A673 (cell line): ENCODE measurements around the gene CEP89. TPM values are rescaled to one million over a fixed set of nuclear protein-coding genes. Genes with fewer than 3 reads are reported as not detected.

Source experiments
- BruUV-seq: library from RNA; stranded (reverse); fragments of 400-500 nt; replicated peaks from 2 replicates; lab custom pipeline; 2021; lab: Mats Ljungman, UMichigan
- CTCF ChIA-PET: fragments of 300-600 bp; sonication (Branson Sonifier 250); formaldehyde crosslinking; loops from one replicate; lab custom pipeline; 2022; ENCODE audit warnings: antibody characterized with exemption; lab: Charles Lee
- POLR2A ChIA-PET: fragments of 300-600 bp; sonication (Branson Sonifier 250); formaldehyde crosslinking; loops from one replicate; lab custom pipeline; 2022; ENCODE audit warnings: antibody characterized with exemption; ENCODE audit not compliant: low non-redundant PET; lab: Charles Lee
- DNase-seq: peaks from one replicate; pipeline ENCODE4 v3.0.0-alpha.2; 2015; ENCODE audit warnings: low spot score
- H3K27ac ChIP-seq: fragments of 200-600 bp; sonication (generic); 2 replicates; pipeline ENCODE4 v1.5.1; 2016; ENCODE audit warnings: mixed run types, low read depth, mild to moderate bottlenecking, mixed read lengths, antibody characterized with exemption, low read length; ENCODE audit not compliant: poor library complexity, severe bottlenecking
- H3K27me3 ChIP-seq: fragments of 200-600 bp; sonication (generic); replicated peaks from 2 replicates; pipeline ENCODE4 v1.6.1; 2017; ENCODE audit warnings: mixed run types, low read depth, mild to moderate bottlenecking, mixed read lengths, antibody characterized with exemption, low read length; ENCODE audit not compliant: insufficient read depth, poor library complexity
- H3K36me3 ChIP-seq: fragments of 200-600 bp; sonication (generic); 2 replicates; pipeline ENCODE4 v1.6.1; 2016; ENCODE audit warnings: mixed run types, mild to moderate bottlenecking, mixed read lengths, antibody characterized with exemption, low read length; ENCODE audit not compliant: insufficient read depth, poor library complexity, severe bottlenecking
- H3K4me1 ChIP-seq: fragments of 200-600 bp; sonication (generic); 2 replicates; pipeline ENCODE4 v1.6.1; 2017; ENCODE audit warnings: mixed run types, mild to moderate bottlenecking, mixed read lengths, antibody characterized with exemption, low read length; ENCODE audit not compliant: insufficient read depth, poor library complexity, severe bottlenecking
- H3K4me3 ChIP-seq: fragments of 200-600 bp; sonication (generic); 2 replicates; pipeline ENCODE4 v1.5.1; 2016; ENCODE audit warnings: low read depth, mixed run types, mild to moderate bottlenecking, mixed read lengths, low read length; ENCODE audit not compliant: poor library complexity, severe bottlenecking
- H3K9me3 ChIP-seq: fragments of 200-600 bp; sonication (generic); 2 replicates; pipeline ENCODE4 v1.6.1; 2016; ENCODE audit warnings: mixed run types, low read depth, mild to moderate bottlenecking, mixed read lengths, antibody characterized with exemption, low read length; ENCODE audit not compliant: poor library complexity, severe bottlenecking
- EZH2 ChIP-seq: fragments of 200-600 bp; sonication (generic); IDR thresholded peaks from 2 replicates; pipeline ENCODE4 v1.6.1; 2017; ENCODE audit warnings: borderline replicate concordance, low read depth, mild to moderate bottlenecking, mixed read lengths, antibody characterized with exemption, low read length; ENCODE audit not compliant: poor library complexity, severe bottlenecking
- intact Hi-C: fragments of 100-400 bp; cut with micrococcal nuclease; formaldehyde crosslinking; loops from one replicate; pipeline ENCODE4 v1.10.0; 2022; ENCODE audit not compliant: unreplicated experiment
- total RNA-seq: library from RNA; stranded (reverse); gene quantifications from 2 replicates; pipeline ENCODE4 v1.2.3, GENCODE V29; 2021
- TF ChIP-seq, protein P1 (sequence below): fragments of 300-800, 200-600 bp; sonication (generic); conservative IDR thresholded peaks from 2 replicates; pipeline ENCODE4 v1.5.1; 2017; ENCODE audit warnings: low read depth, mild to moderate bottlenecking, antibody characterized with exemption, low read length, moderate library complexity, mixed read lengths

CEP89 gene
- total RNA-seq, 1 experiment from 2014 or later, result 47.2 TPM

DNA sequence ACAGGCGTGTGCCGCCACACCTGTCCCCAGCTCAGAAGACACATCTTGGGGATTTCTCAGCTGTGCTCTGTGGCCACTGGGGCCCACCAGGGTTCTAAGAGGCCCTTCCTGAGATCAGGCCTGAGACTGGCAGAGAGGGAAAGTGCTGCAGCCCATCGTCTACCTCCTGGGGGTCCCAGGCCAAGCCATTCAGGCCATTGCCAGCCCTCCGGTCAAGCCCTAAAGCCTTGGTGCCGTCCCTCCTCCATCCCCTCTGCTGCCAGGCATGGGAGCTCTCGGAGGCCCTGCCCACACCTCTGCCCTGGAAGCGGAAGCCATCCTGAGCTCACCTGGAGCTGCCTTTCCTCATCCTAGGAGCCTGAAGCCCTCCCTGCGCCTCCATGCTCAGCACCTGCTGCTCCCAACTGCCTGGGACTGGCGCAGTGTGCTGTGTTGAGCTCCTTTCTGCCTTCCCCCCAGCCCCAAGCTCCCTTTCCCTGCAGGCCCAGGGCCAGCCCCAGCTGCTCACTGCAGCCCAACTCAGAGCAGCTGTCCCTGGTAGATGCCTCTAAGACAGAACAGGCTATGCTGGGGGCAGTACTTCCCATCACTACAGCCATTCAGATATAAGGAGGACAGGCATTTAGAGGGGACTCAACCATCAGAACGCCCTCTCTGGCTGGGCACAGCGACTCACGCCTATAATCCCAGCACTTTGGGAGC is 105.0 kb downstream of the CEP89 start:
- POLR2A ChIA-PET, result no interaction called here

DNA sequence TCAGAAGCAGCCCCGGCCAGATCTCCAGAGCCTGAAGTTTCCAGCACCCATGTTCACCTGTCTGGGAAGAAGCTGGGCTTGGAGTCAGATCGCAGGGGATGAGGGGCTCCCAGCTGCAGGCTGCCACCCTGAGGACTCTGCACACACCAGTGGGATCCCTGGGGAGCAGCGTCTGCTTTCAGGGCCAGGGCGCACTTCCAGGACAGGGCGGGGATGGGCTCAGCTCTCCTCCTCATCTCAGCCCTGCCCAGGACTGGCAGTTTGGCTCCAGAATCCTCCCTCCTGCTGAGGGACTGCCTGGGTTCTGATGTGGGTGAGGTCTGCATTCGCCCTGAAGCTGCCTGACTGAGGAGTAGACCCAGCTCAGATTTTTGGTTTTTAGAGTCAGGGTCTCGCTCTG is 105.7 kb downstream of the CEP89 start:
- no peak overlapping the region for H3K27ac ChIP-seq
- no peak for DNase-seq
- CTCF ChIA-PET, result no interaction called here
- no peaks in the 10 kb centered on the region for H3K9me3 ChIP-seq
- H3K36me3 ChIP-seq, result no peaks in the 10 kb centered on the region
- intact Hi-C loops, result no loop called here
- TF ChIP-seq, protein P1, sequence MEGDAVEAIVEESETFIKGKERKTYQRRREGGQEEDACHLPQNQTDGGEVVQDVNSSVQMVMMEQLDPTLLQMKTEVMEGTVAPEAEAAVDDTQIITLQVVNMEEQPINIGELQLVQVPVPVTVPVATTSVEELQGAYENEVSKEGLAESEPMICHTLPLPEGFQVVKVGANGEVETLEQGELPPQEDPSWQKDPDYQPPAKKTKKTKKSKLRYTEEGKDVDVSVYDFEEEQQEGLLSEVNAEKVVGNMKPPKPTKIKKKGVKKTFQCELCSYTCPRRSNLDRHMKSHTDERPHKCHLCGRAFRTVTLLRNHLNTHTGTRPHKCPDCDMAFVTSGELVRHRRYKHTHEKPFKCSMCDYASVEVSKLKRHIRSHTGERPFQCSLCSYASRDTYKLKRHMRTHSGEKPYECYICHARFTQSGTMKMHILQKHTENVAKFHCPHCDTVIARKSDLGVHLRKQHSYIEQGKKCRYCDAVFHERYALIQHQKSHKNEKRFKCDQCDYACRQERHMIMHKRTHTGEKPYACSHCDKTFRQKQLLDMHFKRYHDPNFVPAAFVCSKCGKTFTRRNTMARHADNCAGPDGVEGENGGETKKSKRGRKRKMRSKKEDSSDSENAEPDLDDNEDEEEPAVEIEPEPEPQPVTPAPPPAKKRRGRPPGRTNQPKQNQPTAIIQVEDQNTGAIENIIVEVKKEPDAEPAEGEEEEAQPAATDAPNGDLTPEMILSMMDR, result no peak
- TF ChIP-seq EZH2, result no peak
- no peaks in the 10 kb centered on the region for H3K27me3 ChIP-seq
- POLR2A ChIA-PET, result no interaction called here
- no peaks in the 10 kb centered on the region for H3K4me1 ChIP-seq
- no peak overlapping the region for H3K4me3 ChIP-seq
- no TSS peak for BruUV-seq

More for the DNA sequence above, 105.0 kb downstream of the CEP89 start:
- no peak for DNase-seq
- Histone ChIP-seq H3K27ac (no peak overlapping the region), H3K4me1 (no peaks in the 10 kb centered on the region), H3K36me3 (no peaks in the 10 kb centered on the region), H3K4me3 (no peak overlapping the region), H3K9me3 (no peaks in the 10 kb centered on the region), H3K27me3 (no peaks in the 10 kb centered on the region)
- no TSS peak for BruUV-seq
- intact Hi-C loops, result no loop called here
- CTCF ChIA-PET, result interaction anchor here (0.6 kb wide), 1 partner anchor 44 kb away, joined by 3 read pairs; no protein-coding TSS in a partner anchor
- no peak for TF ChIP-seq EZH2
- TF ChIP-seq, protein P1, result no peak

DNA sequence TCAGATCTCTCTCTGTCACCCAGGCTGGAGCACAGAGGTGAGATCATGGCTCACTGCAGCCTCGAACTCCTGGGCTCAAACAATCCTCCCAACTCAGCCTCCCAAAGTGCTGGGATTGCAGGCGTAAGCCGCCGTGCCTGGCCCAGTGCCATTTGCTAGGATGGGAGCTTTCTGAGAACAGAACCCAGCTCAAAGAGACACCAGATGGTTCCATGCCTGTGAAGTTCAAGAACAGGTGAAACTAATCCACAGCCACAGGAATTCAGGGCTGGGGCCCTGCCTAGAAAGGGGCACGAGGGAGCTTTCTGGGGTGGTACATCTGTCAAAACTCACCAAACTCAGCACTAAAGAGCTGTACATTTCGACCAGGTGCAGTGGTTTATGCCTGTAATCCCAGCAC is 106.4 kb downstream of the CEP89 start:
- no peaks in the 10 kb centered on the region for H3K9me3 ChIP-seq
- no peak overlapping the region for H3K27ac ChIP-seq
- H3K36me3 ChIP-seq, result no peaks in the 10 kb centered on the region
- ChIA-PET POLR2A (no interaction called here), CTCF (no interaction called here)
- no peaks in the 10 kb centered on the region for H3K27me3 ChIP-seq
- no peak overlapping the region for H3K4me3 ChIP-seq
- BruUV-seq, result no TSS peak
- no peak for DNase-seq
- intact Hi-C loops, result no loop called here
- TF ChIP-seq EZH2, result no peak
- TF ChIP-seq, protein P1, result no peak
- no peaks in the 10 kb centered on the region for H3K4me1 ChIP-seq
